Motor neuron (in vitro differentiated cells): ENCODE measurements around the gene CERS1. TPM values are rescaled to one million over a fixed set of nuclear protein-coding genes. Genes with fewer than 3 reads are reported as not detected.

Experiments
- ATAC-seq, 8 experiments: fragments of 200-7000 bp; cut with Tn5 transposase; replicated peaks in 6 of 8; 2 replicates each; pipeline ENCODE4 v1.8.0; 2021; ENCODE audit warnings: mild to moderate bottlenecking in 8 of 8, moderate library complexity in 8 of 8
- H3K27ac ChIP-seq, 2 donors: fragments of 250-450 bp; sonication (Bioruptor Pico); 2 replicates each; pipeline ENCODE4 v1.9.0; 2021; ENCODE audit warnings: antibody characterized with exemption in 2 of 2, mild to moderate bottlenecking in 2 of 2, moderate library complexity in 1 of 2
- H3K4me1 ChIP-seq, 2 donors: fragments of 250-450 bp; sonication (Bioruptor Pico); replicated peaks in 1 of 2; 2 replicates each; pipeline ENCODE4 v1.6.1; 2021; ENCODE audit warnings: antibody characterized with exemption in 2 of 2, mild to moderate bottlenecking in 2 of 2, moderate library complexity in 1 of 2
- H3K4me3 ChIP-seq, 5 donors: fragments of 250-450 bp; sonication (Bioruptor Pico); 2 replicates each; pipeline ENCODE4 v1.9.0; 2021; ENCODE audit warnings: antibody characterized with exemption in 5 of 5, mild to moderate bottlenecking in 5 of 5, moderate library complexity in 4 of 5
- WGBS, 10 experiments: fragments of 450-650 bp; shearing (Covaris generic); methylation state at CpG; one replicate each; pipeline ENCODE4 v1.0.0; 2022; 5-methylcytosine and 5-hydroxymethylcytosine counted together
- in situ Hi-C, 9 experiments: fragments of 400-800 bp; cut with MboI; loops; one replicate each; pipeline ENCODE4 v1.15.0; 2021; ENCODE audit warnings: low sequenced_read_pairs in 9 of 9, low pct_unique_long_range_greater_than_20kb in 2 of 9; ENCODE audit not compliant: unreplicated experiment in 9 of 9
- total RNA-seq, 8 experiments: library from RNA; unstranded; fragments of 300-600 nt; gene quantifications; 2 replicates each; pipeline versions ENCODE4 v1.2.3 to v1.2.4, GENCODE V29; 2022

The CERS1 gene
- total RNA-seq, 8 experiments from 2014 or later, result 1.2 to 42.1 (median 14.2) TPM

DNA sequence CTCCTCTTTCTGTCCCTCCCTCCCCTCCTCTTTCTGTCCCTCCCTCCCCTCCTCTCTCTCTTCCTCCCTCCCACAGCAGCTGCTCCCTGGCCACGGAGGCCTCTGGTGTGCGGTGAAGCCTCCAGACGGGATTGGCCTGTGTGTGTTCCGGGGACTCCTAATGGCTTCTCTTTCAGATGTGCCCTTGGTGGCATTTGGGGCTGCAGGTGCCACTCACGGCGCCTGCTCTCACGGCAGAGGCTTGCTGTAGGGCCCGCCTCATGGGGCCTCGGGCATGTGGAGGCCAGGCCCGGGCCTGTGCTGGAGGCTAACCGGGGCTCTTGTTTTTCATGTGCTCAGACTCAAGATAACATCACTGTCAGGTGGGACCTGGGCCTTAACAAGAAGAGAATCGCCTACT is 43.3 kb downstream of the CERS1 start:
- H3K4me1 ChIP-seq, result peaks cover 6 to 22% of the 10 kb centered on the region in 2 donors
- no peak for ATAC-seq
- no peak overlapping the region for H3K27ac ChIP-seq
- H3K4me3 ChIP-seq, result no peak overlapping the region
- 82 to 90% (median 86%) methylated on average over 4 of the region's 12 CpGs; no CpG with 5 or more reads in 7 of the 10 experiments for WGBS, 10 experiments
- in situ Hi-C loops, result loop anchor here in 4 of 9 experiments (25.0 kb wide), 2 partner anchors 265 to 390 kb away; partner anchors contain the start of gene REX1BD (in 2 of the 4)

DNA sequence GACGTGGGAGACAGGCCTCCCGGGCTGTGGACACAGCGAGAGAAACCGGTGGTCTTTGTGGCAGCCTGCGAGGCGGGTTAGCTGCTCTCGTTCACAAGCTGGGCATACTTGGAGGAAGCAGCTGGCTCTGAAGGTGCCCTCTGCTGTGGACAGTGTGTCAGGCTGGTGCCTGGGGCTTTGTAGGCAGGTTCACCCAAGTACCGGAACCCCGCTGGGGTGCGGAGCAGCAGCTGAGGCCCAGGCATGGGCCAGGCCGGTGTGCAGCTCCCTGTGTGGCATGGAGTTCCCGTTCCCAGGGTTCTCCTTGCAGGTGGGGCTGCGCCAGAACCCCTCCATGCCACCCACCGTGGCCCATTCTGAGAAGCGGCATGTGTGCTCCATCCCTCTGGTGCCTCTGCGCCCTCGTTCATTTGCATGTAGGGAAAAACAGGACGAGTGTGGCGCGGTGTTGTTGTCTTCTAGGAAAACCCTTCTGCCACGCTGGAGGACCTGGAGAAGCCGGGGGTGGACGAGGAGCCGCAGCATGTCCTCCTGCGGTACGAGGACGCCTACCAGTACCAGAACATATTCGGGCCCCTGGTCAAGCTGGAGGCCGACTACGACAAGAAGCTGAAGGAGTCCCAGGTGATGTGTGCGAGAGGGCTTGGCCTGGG is 44.2 kb downstream of the CERS1 start:
- in situ Hi-C loops, result loop anchor here in 4 of 9 experiments (25.0 kb wide), 2 partner anchors 264 to 389 kb away; partner anchors contain the start of gene REX1BD (in 2 of the 4)

DNA sequence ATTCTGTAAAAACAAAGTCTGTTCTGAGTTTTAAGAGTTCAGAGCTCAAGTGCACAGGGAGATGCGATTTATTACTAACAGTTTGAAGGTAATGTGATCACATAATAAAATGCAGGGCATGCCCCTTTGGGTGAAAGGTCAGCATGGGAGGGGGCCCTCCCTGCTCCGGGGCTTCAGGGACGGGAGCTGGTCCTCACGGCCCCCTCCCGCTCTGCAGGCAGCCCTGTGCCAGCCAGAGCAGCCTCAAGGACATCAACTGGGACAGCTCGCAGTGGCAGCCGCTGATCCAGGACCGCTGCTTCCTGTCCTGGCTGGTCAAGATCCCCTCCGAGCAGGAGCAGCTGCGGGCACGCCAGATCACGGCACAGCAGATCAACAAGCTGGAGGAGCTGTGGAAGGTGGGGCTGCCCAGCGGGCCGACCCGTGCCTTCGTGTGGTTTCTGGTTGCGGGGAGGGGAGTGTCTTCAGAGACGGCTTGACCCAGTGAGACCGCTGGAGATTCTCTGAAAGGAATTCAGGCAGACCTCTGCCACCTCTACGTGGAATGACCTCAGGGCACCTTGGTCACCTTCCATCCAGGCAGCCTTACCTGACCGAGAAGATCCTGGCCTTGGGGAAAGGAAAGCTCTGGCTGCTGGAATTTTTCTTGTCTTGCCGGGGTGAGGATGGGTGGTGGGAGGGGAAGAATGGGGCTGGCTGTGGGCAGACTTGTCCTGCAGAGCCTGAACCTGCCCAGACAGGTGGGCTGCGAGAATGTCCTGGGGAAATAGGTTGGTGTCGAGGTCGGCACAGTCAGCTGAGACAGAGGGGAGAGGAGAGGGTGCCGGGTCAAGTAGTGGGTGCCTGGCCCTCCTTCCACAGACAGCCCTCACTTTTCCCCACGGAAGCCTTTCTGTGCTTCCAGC is 45.2 kb downstream of the CERS1 start:
- Histone ChIP-seq H3K27ac (no peak overlapping the region), H3K4me1 (peaks cover 3 to 20% of the 10 kb centered on the region in 2 donors), H3K4me3 (no peak overlapping the region)
- ATAC-seq, result no peak
- WGBS, 10 experiments, result 84 to 100% (median 91%) methylated on average over 1 to 15 of the region's 27 CpGs; no CpG with 5 or more reads in 5 of the 10 experiments
- in situ Hi-C loops, result loop anchor here in 4 of 9 experiments (25.0 kb wide), 2 partner anchors 263 to 388 kb away; partner anchors contain the start of gene REX1BD (in 2 of the 4)

More for the DNA sequence above, 44.2 kb downstream of the CERS1 start:
- no peak for ATAC-seq
- WGBS, 10 experiments, result 87 to 100% (median 100%) methylated on average over 1 to 15 of the region's 31 CpGs; no CpG with 5 or more reads in 5 of the 10 experiments
- Histone ChIP-seq H3K27ac (no peak overlapping the region), H3K4me3 (no peak overlapping the region), H3K4me1 (peaks cover 9 to 26% of the 10 kb centered on the region in 2 donors)

DNA sequence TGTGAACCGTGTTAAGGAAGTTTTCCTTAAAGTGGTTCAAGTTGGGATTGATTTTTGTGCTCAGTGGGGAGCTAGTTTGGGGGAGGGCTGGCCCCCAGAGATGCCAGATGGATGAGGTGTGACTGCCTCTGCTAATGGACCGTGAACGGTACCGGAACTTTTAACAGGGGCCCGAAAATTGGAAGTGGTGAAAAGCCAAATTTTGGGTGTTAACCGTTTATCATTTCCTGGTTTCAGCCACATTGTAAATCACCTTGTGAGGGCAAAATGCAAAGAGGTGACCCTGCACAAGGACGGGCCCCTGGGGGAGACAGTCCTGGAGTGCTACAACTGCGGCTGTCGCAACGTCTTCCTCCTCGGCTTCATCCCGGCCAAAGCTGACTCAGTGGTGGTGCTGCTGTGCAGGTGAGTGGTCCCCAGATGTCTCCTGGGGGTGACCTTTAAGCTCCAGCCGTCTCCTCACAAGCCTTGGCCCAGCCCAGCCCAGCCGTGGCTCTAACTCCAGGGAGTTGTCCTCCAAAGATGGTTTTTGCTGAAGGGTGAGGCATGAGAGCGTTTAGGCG is 46.0 kb downstream of the CERS1 start:
- peaks cover 3 to 20% of the 10 kb centered on the region in 2 donors for H3K4me1 ChIP-seq
- no peak for ATAC-seq
- in situ Hi-C loops, result loop anchor here in 7 of 9 experiments (10.0 to 25.0 kb wide), 3 partner anchors 255 to 388 kb away; partner anchors contain the start of gene REX1BD (in 5 of the 7)
- no peak overlapping the region for H3K4me3 ChIP-seq
- H3K27ac ChIP-seq, result no peak overlapping the region
- WGBS, 10 experiments, result 20 to 100% (median 81%) methylated on average over 1 to 9 of the region's 16 CpGs; no CpG with 5 or more reads in 2 of the 10 experiments

DNA sequence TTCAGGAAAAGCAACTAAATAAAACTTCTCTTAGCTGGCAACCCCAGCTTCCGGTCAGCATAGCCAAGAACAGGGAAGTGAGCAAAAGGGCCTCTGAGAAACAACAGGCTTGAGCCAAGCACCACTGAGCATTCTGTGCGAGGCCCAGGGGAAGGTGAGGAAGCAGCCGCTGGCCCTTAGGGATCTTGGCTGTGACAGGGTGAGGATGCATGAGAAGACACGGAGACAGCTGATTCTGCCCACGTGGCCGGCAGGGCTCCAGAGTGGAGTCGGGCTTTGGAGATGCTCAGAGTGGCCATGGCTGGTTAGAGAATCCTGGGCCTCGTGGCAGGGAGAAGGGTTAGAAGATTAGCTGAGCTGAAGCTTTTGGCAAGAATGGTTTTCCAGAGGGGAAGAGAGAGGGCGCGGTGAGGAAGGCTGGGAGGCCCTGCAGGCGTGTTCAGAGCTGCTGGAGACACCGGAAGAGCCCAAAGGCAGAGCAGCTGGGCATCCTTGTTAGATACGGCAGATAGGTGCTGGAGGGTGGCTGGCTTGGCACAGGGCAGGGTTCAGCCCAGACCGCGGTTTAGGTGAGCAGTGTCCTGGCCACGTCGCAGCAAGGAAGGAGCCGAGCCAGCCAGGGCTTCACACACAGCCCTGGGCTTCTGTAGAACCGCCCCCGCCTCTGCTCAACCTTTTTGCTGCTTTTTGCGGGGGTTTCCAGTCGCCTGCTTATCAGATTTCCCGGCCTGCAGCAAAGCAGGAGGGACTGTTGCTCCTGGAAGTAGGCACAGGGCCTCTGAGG is 46.9 kb downstream of the CERS1 start:
- peak in 2 of 8 experiments; percentile 37 to 38 for ATAC-seq
- in situ Hi-C loops, result loop anchor here in 4 of 9 experiments (10.0 to 25.0 kb wide), 3 partner anchors 254 to 387 kb away; partner anchors contain the start of gene REX1BD (in 3 of the 4)
- 14 to 100% (median 75%) methylated on average over 1 to 9 of the region's 23 CpGs; no CpG with 5 or more reads in 4 of the 10 experiments for WGBS, 10 experiments
- peaks cover 3 to 20% of the 10 kb centered on the region in 2 donors for H3K4me1 ChIP-seq
- no peak overlapping the region for H3K27ac ChIP-seq
- H3K4me3 ChIP-seq, result no peak overlapping the region

DNA sequence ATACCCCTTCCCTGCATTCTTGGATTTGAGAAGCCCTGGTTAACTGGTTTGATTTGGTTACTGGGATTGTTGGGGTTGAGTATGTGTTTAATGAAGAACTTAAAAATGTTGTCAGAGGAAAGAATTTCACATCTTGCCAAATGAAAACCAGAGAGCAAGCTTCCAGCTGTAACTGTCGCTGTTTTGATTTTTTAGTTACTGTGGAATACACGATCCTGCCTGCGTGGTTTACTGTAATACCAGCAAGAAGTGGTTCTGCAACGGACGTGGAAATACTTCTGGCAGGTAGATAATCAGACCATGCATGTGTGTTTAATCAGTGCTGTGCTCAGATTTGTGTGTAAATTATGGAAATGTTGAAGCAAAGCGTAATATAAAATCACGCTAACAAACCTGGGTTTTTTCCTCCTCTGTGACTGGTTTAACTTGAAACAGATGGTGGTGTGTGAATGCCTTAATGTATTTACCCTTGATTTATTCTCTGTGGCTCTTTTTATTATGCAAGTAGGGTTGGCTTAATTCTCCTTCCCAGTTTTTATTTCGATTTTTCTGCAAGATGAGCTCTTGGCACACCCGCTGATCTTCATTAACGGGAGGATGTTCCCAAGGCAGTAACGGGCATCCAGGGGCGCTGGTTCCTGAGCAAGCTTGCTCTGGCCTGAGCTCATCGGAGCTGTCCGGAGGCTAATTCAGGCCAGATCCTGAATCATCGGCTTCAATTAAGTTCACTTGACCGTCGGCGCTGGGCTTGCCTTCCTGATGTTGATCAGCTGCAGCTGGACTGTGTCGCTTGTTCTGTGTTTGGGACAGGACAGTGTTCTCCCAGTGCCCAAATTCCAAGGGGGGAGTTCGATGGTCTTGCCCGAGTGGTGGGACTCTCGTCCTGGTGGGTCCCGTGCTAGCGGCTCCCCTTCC is 48.2 kb downstream of the CERS1 start:
- Histone ChIP-seq H3K4me3 (no peak overlapping the region), H3K27ac (peak overlapping the region in 1 of 2 donors; percentile 48), H3K4me1 (peaks cover 3 to 20% of the 10 kb centered on the region in 2 donors)
- 20 to 96% (median 66%) methylated on average over 5 to 13 of the region's 24 CpGs for WGBS, 10 experiments
- in situ Hi-C loops, result loop anchor here in 4 of 9 experiments (10.0 to 25.0 kb wide), 3 partner anchors 253 to 386 kb away; partner anchors contain the start of gene REX1BD (in 3 of the 4)
- peak in 4 of 8 experiments; percentile 22 to 48 (median 30) for ATAC-seq

DNA sequence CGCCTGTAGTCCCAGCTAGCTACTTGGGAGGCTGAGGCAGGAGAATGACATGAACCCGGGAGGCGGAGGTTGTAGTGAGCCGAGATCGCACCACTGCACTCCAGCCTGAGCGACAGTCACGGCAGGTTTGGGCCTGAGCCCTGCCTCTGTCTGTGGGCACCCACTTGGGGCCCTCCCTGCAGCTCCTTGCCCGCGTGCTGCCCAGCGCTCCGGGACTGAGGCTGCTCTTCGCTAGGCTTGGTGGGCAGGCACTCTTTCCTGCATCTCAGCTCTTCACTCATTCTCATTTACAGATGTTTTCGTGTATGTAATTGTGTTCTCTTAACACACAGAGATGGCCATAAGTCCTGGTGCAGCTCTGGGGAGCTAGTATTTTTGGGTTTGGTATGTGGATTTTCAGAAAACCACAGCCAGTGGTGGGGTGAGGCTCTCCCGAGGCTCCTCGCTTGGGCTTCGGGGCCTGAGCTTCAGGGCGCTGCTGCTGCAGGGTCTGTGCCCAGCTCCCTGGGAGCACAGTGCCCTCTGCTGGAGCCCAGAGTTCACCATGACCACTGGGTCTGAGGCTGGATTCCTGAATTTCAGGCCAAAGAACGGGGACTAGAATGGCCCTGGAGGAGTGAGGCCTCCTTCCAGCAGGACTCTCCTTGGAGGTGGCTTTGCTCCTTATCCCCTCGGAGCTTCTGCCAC is 49.0 kb downstream of the CERS1 start:
- H3K27ac ChIP-seq, result no peak overlapping the region
- ATAC-seq, result peak; percentile 69 to 99 (median 95)
- no peak overlapping the region for H3K4me3 ChIP-seq
- WGBS, 10 experiments, result 0 to 45% (median 22%) methylated on average over 1 to 8 of the region's 19 CpGs; no CpG with 5 or more reads in 6 of the 10 experiments
- in situ Hi-C loops, result loop anchor here in 4 of 9 experiments (10.0 to 25.0 kb wide), 3 partner anchors 252 to 385 kb away; partner anchors contain the start of gene REX1BD (in 3 of the 4)
- H3K4me1 ChIP-seq, result peaks cover 3 to 20% of the 10 kb centered on the region in 2 donors

DNA sequence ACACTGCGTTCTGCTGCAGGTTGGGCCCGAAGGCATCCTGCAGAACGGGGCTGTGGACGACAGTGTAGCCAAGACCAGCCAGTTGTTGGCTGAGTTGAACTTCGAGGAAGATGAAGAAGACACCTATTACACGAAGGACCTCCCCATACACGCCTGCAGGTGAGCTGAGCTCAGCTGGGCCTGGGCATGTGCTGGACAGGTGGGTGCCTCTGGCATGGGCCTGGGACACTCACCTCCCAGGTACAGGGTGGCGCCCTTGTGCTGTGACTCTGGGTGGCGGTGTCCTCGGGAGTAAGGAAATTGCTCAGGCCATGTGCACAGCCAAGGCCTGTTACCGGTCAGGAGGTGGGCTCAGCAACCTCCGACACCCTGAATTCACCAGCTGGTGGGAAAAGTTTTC is 50.0 kb downstream of the CERS1 start:
- H3K4me3 ChIP-seq, result no peak overlapping the region
- no peak for ATAC-seq
- in situ Hi-C loops, result loop anchor here in 4 of 9 experiments (10.0 to 25.0 kb wide), 3 partner anchors 251 to 384 kb away; partner anchors contain the start of gene REX1BD (in 3 of the 4)
- no peak overlapping the region for H3K27ac ChIP-seq
- H3K4me1 ChIP-seq, result peaks cover 9 to 30% of the 10 kb centered on the region in 2 donors
- WGBS, 10 experiments, result 80 to 100% (median 91%) methylated on average over 1 to 7 of the region's 12 CpGs; no CpG with 5 or more reads in 3 of the 10 experiments

DNA sequence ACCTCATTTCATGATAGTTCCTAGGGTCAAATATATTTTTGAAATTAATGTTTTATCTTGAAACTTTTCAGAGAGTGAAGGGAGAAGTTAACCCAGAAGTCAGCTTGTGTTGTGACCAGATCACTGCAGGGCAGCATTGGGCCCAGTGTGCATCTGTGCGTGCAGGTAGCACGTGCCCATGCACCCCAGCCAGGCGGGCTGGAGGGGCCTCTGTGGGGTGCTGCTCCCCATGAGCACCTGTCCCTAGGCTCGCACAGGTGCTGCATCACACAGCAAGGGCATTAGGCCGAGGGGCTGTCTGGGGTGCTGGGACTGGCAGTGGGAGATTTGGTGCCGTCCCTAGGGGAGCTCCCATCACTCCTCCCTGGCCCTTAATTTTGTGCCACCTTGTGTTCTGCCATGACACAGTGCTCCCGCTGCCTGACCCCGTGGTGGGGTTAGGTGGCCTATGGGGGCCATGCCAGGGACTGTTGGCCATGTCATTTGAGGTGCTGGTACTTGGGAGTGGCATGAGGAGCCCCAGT is 51.1 kb downstream of the CERS1 start:
- no peak overlapping the region for H3K4me3 ChIP-seq
- ATAC-seq, result no peak
- WGBS, 10 experiments, result 90 to 100% (median 100%) methylated on average over 1 to 2 of the region's 8 CpGs; no CpG with 5 or more reads in 7 of the 10 experiments
- no peak overlapping the region for H3K27ac ChIP-seq
- in situ Hi-C loops, result loop anchor here in 4 of 9 experiments (10.0 to 25.0 kb wide), 3 partner anchors 250 to 383 kb away; partner anchors contain the start of gene REX1BD (in 3 of the 4)
- H3K4me1 ChIP-seq, result peaks cover 15 to 38% of the 10 kb centered on the region in 2 donors

DNA sequence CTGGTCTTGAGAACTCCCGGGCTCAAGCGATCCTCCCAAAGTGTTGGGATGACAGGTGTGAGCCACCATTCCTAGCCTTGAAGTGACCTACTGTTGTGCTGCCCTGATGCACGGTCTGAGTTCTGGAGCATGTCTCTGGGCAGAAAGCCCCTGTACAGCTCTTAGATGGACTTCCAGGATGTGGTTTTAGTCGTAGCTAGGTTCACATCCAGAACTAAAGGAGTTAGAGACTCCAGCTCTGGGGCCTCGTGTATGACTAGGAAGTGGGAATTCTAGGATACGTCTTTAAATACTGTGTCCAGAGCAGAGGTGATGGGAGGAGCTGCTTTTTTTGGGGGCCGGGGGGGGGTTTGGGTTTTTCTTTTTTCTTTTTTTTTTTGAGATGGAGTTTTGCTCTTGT is 52.0 kb downstream of the CERS1 start:
- Histone ChIP-seq H3K4me1 (peaks cover 21 to 34% of the 10 kb centered on the region in 2 donors), H3K27ac (no peak overlapping the region), H3K4me3 (no peak overlapping the region)
- 75 to 100% (median 100%) methylated on average over 1 to 4 of the region's 7 CpGs; no CpG with 5 or more reads in 4 of the 10 experiments for WGBS, 10 experiments
- ATAC-seq, result no peak
- in situ Hi-C loops, result loop anchor here in 4 of 9 experiments (10.0 to 25.0 kb wide), 3 partner anchors 249 to 382 kb away; partner anchors contain the start of gene REX1BD (in 3 of the 4)
